Astrocyte (in vitro differentiated cells and primary cell): ENCODE results near the gene NRIP1.

ENCODE experiments used
- EZH2 ChIP-seq: IDR thresholded peaks from 2 replicates; pipeline ENCODE4 v1.6.1; 2012; ENCODE audit warnings: mild to moderate bottlenecking, low read length, inconsistent platforms; ENCODE audit not compliant: insufficient read depth
- TF ChIP-seq, protein P1 (sequence below): IDR thresholded peaks from 2 replicates; pipeline ENCODE4 v1.5.1; 2011; ENCODE audit warnings: low read depth, mild to moderate bottlenecking, inconsistent platforms, low read length, moderate library complexity; ENCODE audit not compliant: insufficient read depth

GRCh38 chr21:14981246-14981645 lies 83.6 kb downstream of the NRIP1 start:
- TF ChIP-seq, protein P1, sequence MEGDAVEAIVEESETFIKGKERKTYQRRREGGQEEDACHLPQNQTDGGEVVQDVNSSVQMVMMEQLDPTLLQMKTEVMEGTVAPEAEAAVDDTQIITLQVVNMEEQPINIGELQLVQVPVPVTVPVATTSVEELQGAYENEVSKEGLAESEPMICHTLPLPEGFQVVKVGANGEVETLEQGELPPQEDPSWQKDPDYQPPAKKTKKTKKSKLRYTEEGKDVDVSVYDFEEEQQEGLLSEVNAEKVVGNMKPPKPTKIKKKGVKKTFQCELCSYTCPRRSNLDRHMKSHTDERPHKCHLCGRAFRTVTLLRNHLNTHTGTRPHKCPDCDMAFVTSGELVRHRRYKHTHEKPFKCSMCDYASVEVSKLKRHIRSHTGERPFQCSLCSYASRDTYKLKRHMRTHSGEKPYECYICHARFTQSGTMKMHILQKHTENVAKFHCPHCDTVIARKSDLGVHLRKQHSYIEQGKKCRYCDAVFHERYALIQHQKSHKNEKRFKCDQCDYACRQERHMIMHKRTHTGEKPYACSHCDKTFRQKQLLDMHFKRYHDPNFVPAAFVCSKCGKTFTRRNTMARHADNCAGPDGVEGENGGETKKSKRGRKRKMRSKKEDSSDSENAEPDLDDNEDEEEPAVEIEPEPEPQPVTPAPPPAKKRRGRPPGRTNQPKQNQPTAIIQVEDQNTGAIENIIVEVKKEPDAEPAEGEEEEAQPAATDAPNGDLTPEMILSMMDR, result no peak
- no peak for TF ChIP-seq EZH2
